Left lung (tissue), 10 donors: Measurements from ENCODE around the gene IDI1. TPM values are rescaled to one million over a fixed set of nuclear protein-coding genes. Genes with fewer than 3 reads are reported as not detected.

ENCODE experiments used
- ATAC-seq: fragments of 200-7000 bp; cut with Tn5 transposase; one replicate; pipeline ENCODE4 v1.9.1; 2020; ENCODE audit warnings: moderate library complexity
- DNase-seq, 4 donors: peaks; one replicate each; pipeline ENCODE4 v3.0.0-alpha.2; 2013 to 2020
- H3K27ac ChIP-seq, 2 donors: fragments of 200-600 bp; sonication (generic) in 1 of 2; one replicate each; pipeline versions ENCODE4 v1.5.0 to v1.8.0; 2020 to 2021
- H3K27me3 ChIP-seq, 2 donors: fragments of 200-600 bp; sonication (generic) in 1 of 2; one replicate each; pipeline versions ENCODE4 v1.5.0 to v1.8.0; 2020 to 2021
- H3K36me3 ChIP-seq, 2 donors: fragments of 200-600 bp; sonication (generic) in 1 of 2; one replicate each; pipeline versions ENCODE4 v1.5.0 to v1.8.0; 2020 to 2021
- H3K4me1 ChIP-seq, 2 donors: fragments of 200-600 bp; one replicate each; pipeline ENCODE4 v1.8.0; 2021
- H3K4me3 ChIP-seq, 2 donors: fragments of 200-600 bp; sonication (generic) in 1 of 2; one replicate each; pipeline versions ENCODE4 v1.5.0 to v1.8.0; 2020 to 2021; ENCODE audit warnings: mild to moderate bottlenecking in 1 of 2
- H3K9me3 ChIP-seq, 2 donors: fragments of 200-600 bp; sonication (generic) in 1 of 2; one replicate each; pipeline versions ENCODE4 v1.5.0 to v1.8.0; 2020 to 2021
- CTCF ChIP-seq, 2 donors: fragments of 200-600 bp; sonication (generic) in 1 of 2; IDR thresholded peaks; one replicate each; pipeline versions ENCODE4 v1.5.0 to v1.8.0; 2021; ENCODE audit warnings: antibody characterized with exemption in 2 of 2
- intact Hi-C, 2 donors: fragments of 100-400 bp; cut with DNase I; formaldehyde crosslinking; loops; one replicate each; pipeline versions ENCODE4 v1.11.2 to v1.14.2; 2022
- polyA plus RNA-seq, 6 donors: library from polyadenylated mRNA; unstranded; fragments of 120-200 nt; gene quantifications; one replicate each; pipeline ENCODE4 v1.2.1, GENCODE V29; 2013; ENCODE audit not compliant: insufficient read length in 6 of 6
- total RNA-seq, 2 donors: library from RNA; stranded (reverse); fragmentation: NEBNext Ultra II Directional; extraction: Animal tissue kit (Norgen Biotek cat#: 25700); gene quantifications; one replicate each; pipeline ENCODE4 v1.2.1, GENCODE V29; 2021
- donor health status: DM: no; HTN: yes; CAD: no.
- donor health status: DM: no; HTN: no; CAD: no.

Gene IDI1
- total and polyA plus RNA-seq, 8 donors = 43.7 to 101 (median 62.6) TPM

DNA sequence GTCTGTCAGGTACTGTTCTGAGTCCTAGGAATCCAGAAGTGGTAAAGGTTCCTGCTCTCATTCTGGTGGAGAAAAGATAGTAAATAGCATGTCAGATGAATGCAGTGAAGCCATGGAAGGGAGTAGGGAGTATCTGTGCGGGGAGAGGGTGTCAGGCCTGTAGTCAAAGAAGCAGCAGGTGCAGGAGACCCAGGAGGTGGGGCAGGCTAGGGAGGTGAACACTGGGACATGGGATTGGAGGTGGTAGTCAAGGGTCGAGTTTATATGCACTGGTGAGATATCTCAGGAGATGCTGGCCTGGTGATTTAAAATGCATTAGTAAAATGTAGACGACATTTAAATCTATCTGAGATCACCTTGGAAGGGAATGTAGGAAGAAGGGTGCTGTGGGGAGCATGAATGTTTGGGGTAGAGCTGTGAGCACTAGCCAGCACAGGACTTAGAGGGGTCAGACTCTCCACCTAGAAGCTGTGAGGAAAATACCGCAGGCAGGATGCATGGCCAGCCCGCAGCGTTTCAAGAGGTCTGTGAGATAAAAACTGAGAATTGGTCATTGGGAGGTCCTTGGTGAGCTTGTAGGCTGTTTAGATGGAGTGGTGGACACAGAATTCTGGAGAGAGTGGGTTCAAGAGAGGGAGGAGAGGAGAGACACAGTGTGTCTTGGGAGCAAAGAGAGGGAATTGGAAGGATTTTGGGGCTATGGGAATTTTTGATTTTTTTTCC lies 53.9 kb downstream of the IDI1 start:
- intact Hi-C loops = no loop called here

GRCh38 chr10:992871-993270 lies 56.0 kb downstream of the IDI1 start:
- intact Hi-C loops = no loop called here
- H3K36me3 ChIP-seq = peaks cover 0 to 62% of the 10 kb centered on the region in 2 donors
- H3K9me3 ChIP-seq = no peaks in the 10 kb centered on the region
- ATAC-seq (no peak), DNase-seq (no peak)
- no peak overlapping the region for H3K27ac ChIP-seq
- no peaks in the 10 kb centered on the region for H3K27me3 ChIP-seq
- H3K4me3 ChIP-seq = no peak overlapping the region
- no peak for TF ChIP-seq CTCF (IDR thresholded peaks at IDR 0.05)
- peaks cover 7 to 23% of the 10 kb centered on the region in 2 donors for H3K4me1 ChIP-seq

More for the DNA sequence above, 53.9 kb downstream of the IDI1 start:
- no peak overlapping the region for H3K27ac ChIP-seq
- DNase-seq (no peak), ATAC-seq (no peak)
- H3K4me1 ChIP-seq = peaks cover 0 to 12% of the 10 kb centered on the region in 2 donors
- no peak overlapping the region for H3K4me3 ChIP-seq
- H3K27me3 ChIP-seq = no peaks in the 10 kb centered on the region
- no peak for TF ChIP-seq CTCF (IDR thresholded peaks at IDR 0.05)
- no peaks in the 10 kb centered on the region for H3K9me3 ChIP-seq
- peaks cover 0 to 83% of the 10 kb centered on the region in 2 donors for H3K36me3 ChIP-seq

DNA sequence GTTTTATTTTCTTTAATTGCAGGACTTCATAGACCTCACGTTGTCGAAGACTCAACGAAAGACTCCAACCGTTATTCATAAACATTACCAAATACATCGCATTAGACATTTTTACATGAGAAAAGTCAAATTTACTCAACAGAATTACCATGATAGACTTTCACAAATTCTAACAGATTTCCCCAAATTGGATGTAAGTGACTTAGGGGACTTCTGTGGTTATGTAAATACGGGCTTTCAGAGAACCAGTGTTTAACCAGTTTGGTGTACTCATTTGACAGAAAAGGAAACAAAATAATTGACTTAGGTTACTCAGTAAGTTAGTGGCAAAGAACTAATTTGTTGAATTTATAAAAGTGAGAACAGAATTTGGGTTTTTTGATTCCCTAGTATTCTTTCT lies 56.5 kb downstream of the IDI1 start:
- H3K36me3 ChIP-seq = peaks cover 0 to 58% of the 10 kb centered on the region in 2 donors
- no peak for TF ChIP-seq CTCF (IDR thresholded peaks at IDR 0.05)
- no peak overlapping the region for H3K4me3 ChIP-seq
- no peaks in the 10 kb centered on the region for H3K9me3 ChIP-seq
- no peak overlapping the region for H3K27ac ChIP-seq
- intact Hi-C loops = no loop called here
- H3K27me3 ChIP-seq = no peaks in the 10 kb centered on the region
- ATAC-seq (no peak), DNase-seq (no peak)
- peaks cover 7 to 25% of the 10 kb centered on the region in 2 donors for H3K4me1 ChIP-seq

GRCh38 chr10:990808-991207 lies 58.1 kb downstream of the IDI1 start:
- no peak for ATAC-seq
- DNase-seq = no peak
- intact Hi-C loops = no loop called here
- Histone ChIP-seq H3K4me3 (no peak overlapping the region), H3K27me3 (no peaks in the 10 kb centered on the region), H3K36me3 (peaks cover 0 to 42% of the 10 kb centered on the region in 2 donors), H3K4me1 (peaks cover 7 to 40% of the 10 kb centered on the region in 2 donors), H3K9me3 (no peaks in the 10 kb centered on the region), H3K27ac (no peak overlapping the region)
- no peak for TF ChIP-seq CTCF (IDR thresholded peaks at IDR 0.05)

Other genes with a start within 250 kb of the IDI1 start
- 100 to 1,000 TPM; 121 to 122 TPM for gene LARP4B, start 117.4 kb downstream of the IDI1 start, total RNA-seq
- gene LARP4B, start 117.4 kb downstream of the IDI1 start, polyA plus RNA-seq = 10 to 100 TPM; 45.1 to 61.1 (median 51.2) TPM
- 10 to 100 TPM; 33.2 to 46.9 TPM for gene GTPBP4, start 60.7 kb downstream of the IDI1 start, total RNA-seq
- gene GTPBP4, start 60.7 kb downstream of the IDI1 start, polyA plus RNA-seq = 10 to 100 TPM; 47.9 to 62.7 (median 55.4) TPM
- not detected for gene IDI2, start 23.3 kb downstream of the IDI1 start, total RNA-seq
- gene IDI2, start 23.3 kb downstream of the IDI1 start, polyA plus RNA-seq = under 1 TPM in 3 of 6 donors, not detected in 3; 0.17 to 0.24 (median 0.17) TPM
- 10 to 100 TPM; 16.1 to 23.8 TPM for gene WDR37, start 7.3 kb upstream of the IDI1 start, total RNA-seq
- gene WDR37, start 7.3 kb upstream of the IDI1 start, polyA plus RNA-seq = 10 to 100 TPM; 17.2 to 20.4 (median 18.1) TPM